BE2C (cell line): ENCODE data around the gene ABCA7.
A peak's percentile ranks its signal among the peaks of the same experiment; 100 is the strongest.
"Not testable (repeated sequence)": the region's sequence is repeated elsewhere in the genome, so short reads cannot be mapped to it uniquely, and the experiment has no call there.

Experiments used
- DNase-seq: peaks from one replicate; pipeline ENCODE4 v3.0.0-alpha.2; 2020
- H3K27me3 ChIP-seq: fragments of 250-450 bp; sonication (Bioruptor Pico); 2 replicates; pipeline ENCODE4 v1.5.1; 2020; ENCODE audit warnings: mild to moderate bottlenecking
- H3K36me3 ChIP-seq: fragments of 250-450 bp; sonication (Bioruptor Pico); 2 replicates; pipeline ENCODE4 v1.5.1; 2020; ENCODE audit warnings: mild to moderate bottlenecking
- H3K4me1 ChIP-seq: fragments of 250-450 bp; sonication (Bioruptor Pico); 2 replicates; pipeline ENCODE4 v1.5.1; 2020
- H3K4me3 ChIP-seq: 2 replicates; pipeline ENCODE4 v1.5.1; 2011; ENCODE audit warnings: low read depth, low read length
- H3K9me3 ChIP-seq: fragments of 250-450 bp; sonication (Bioruptor Pico); 2 replicates; pipeline ENCODE4 v1.5.1; 2020
- CTCF ChIP-seq: IDR thresholded peaks from 2 replicates; pipeline ENCODE4 v1.5.1; 2012; ENCODE audit warnings: mild to moderate bottlenecking, low read depth, low read length

ABCA7 gene

GRCh38 chr19:1110809-1111640 lies 71.1 kb downstream of the ABCA7 start:
- peaks cover 36% of the 10 kb centered on the region for H3K36me3 ChIP-seq
- H3K4me1 ChIP-seq: peaks cover 11% of the 10 kb centered on the region
- no peak overlapping the region for H3K4me3 ChIP-seq
- H3K9me3 ChIP-seq: no peaks in the 10 kb centered on the region
- TF ChIP-seq CTCF: no peak
- H3K27me3 ChIP-seq: no peaks in the 10 kb centered on the region
- DNase-seq: no peak

GRCh38 chr19:1111641-1112267 lies 71.8 kb downstream of the ABCA7 start:
- Histone ChIP-seq H3K27me3 (no peaks in the 10 kb centered on the region), H3K9me3 (no peaks in the 10 kb centered on the region), H3K36me3 (peaks cover 32% of the 10 kb centered on the region), H3K4me1 (peaks cover 11% of the 10 kb centered on the region), H3K4me3 (no peak overlapping the region)
- no peak for DNase-seq
- no peak for TF ChIP-seq CTCF

DNA sequence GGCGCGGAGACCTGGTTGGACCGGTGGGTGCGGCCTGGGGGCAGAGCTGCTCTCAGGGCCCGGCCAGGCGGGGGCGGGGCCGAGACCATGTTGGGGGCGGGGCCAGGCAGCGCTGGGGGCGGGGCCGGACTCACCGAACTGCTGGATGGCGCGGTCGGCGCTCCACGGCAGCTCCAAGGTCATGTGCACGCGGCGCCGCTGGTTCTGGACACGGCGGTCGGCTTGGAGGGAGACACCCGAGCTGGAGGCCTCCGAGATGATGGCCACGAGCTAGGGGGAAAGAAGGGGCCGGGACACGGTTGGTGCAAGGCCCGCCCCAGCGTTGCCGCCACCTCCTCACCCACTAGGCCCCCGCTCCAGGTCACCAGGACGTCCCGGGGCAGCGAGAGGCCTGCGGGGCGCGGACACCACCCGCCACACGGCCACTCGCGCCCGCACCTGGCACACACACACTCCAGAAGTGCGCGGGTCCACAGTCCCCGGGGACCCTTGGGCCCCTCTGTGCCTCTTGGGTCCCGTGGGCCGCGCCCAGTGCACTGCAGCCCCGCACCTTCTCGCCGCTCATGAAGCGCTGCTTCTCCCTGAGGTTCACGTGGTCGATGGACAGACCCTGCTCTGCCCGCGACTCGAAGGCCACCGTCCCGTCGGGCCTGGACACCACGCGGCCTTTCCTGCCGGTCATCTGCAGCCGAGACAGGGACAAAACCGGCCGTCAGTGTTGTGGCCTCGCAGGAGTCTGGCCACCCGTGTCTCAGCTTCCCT lies 72.5 kb downstream of the ABCA7 start:
- Histone ChIP-seq H3K27me3 (no peaks in the 10 kb centered on the region), H3K9me3 (no peaks in the 10 kb centered on the region), H3K4me1 (peaks cover 11% of the 10 kb centered on the region), H3K36me3 (peaks cover 32% of the 10 kb centered on the region), H3K4me3 (no peak overlapping the region)
- TF ChIP-seq CTCF: no peak
- peak; percentile 77 for DNase-seq

GRCh38 chr19:1113030-1113985 lies 73.4 kb downstream of the ABCA7 start:
- peaks cover 30% of the 10 kb centered on the region for H3K36me3 ChIP-seq
- H3K4me3 ChIP-seq: no peak overlapping the region
- peak; percentile 99 for DNase-seq
- peaks cover 11% of the 10 kb centered on the region for H3K4me1 ChIP-seq
- H3K27me3 ChIP-seq: no peaks in the 10 kb centered on the region
- H3K9me3 ChIP-seq: no peaks in the 10 kb centered on the region
- TF ChIP-seq CTCF: peak; percentile 73

GRCh38 chr19:1113986-1114483 lies 74.1 kb downstream of the ABCA7 start:
- no peak for DNase-seq
- H3K27me3 ChIP-seq: no peaks in the 10 kb centered on the region
- no peak for TF ChIP-seq CTCF
- H3K9me3 ChIP-seq: no peaks in the 10 kb centered on the region
- H3K4me3 ChIP-seq: no peak overlapping the region
- H3K36me3 ChIP-seq: peaks cover 25% of the 10 kb centered on the region
- H3K4me1 ChIP-seq: peaks cover 11% of the 10 kb centered on the region

GRCh38 chr19:1114728-1115127 lies 74.8 kb downstream of the ABCA7 start:
- not testable (repeated sequence) for H3K4me3 ChIP-seq
- Histone ChIP-seq H3K36me3 (peaks cover 25% of the 10 kb centered on the region), H3K4me1 (peaks cover 11% of the 10 kb centered on the region)

More at GRCh38 chr19:1114728-1115127, 74.8 kb downstream of the ABCA7 start:
- H3K27me3 ChIP-seq, H3K9me3 ChIP-seq, DNase-seq: not testable (repeated sequence)
